Heart right ventricle (tissue), 16 donors: ENCODE results near the gene POLD1. TPM values are rescaled to one million over a fixed set of nuclear protein-coding genes. Genes with fewer than 3 reads are reported as not detected.

Experiments used
- ATAC-seq, 8 donors: fragments of 200-7000 bp; cut with Tn5 transposase; one replicate each; pipeline ENCODE4 v1.9.1; 2020; ENCODE audit warnings: mild to moderate bottlenecking in 8 of 8, moderate library complexity in 8 of 8, moderate number of reproducible peaks in 1 of 8
- DNase-seq, 2 donors: peaks; one replicate each; pipeline ENCODE4 v3.0.0-alpha.2; 2020
- H3K27ac ChIP-seq, 10 donors: fragments of 200-600 bp; sonication (generic) in 2 of 10; one replicate each; pipeline versions ENCODE4 v1.5.0 to v1.8.0; 2020 to 2022; ENCODE audit warnings: mild to moderate bottlenecking in 3 of 10
- H3K27me3 ChIP-seq, 7 donors: fragments of 200-600 bp; one replicate each; pipeline ENCODE4 v1.8.0; 2021 to 2022; ENCODE audit warnings: mild to moderate bottlenecking in 2 of 7
- H3K36me3 ChIP-seq, 9 donors: fragments of 200-600 bp; sonication (generic) in 1 of 9; one replicate each; pipeline versions ENCODE4 v1.5.0 to v1.8.0; 2020 to 2022; ENCODE audit warnings: mild to moderate bottlenecking in 2 of 9
- H3K4me1 ChIP-seq, 9 donors: fragments of 200-600 bp; sonication (generic) in 1 of 9; one replicate each; pipeline versions ENCODE4 v1.5.0 to v1.8.0; 2020 to 2022; ENCODE audit warnings: mild to moderate bottlenecking in 4 of 9
- H3K4me3 ChIP-seq, 10 donors: fragments of 200-600 bp; sonication (generic) in 2 of 10; one replicate each; pipeline versions ENCODE4 v1.5.0 to v1.8.0; 2020 to 2022; ENCODE audit warnings: mild to moderate bottlenecking in 7 of 10, moderate library complexity in 2 of 10
- H3K9me3 ChIP-seq, 11 donors: fragments of 200-600 bp in 10 of 11; sonication (generic) in 2 of 11; one replicate each; pipeline versions ENCODE4 v1.5.0 to v1.8.0; 2013 to 2022; ENCODE audit warnings: mild to moderate bottlenecking in 2 of 11, control low read depth in 1 of 11, moderate library complexity in 1 of 11
- CTCF ChIP-seq, 9 donors: fragments of 200-600 bp; sonication (generic) in 2 of 9; IDR thresholded peaks; one replicate each; pipeline versions ENCODE4 v1.5.0 to v1.8.0; 2021 to 2022; ENCODE audit warnings: antibody characterized with exemption in 9 of 9, mild to moderate bottlenecking in 5 of 9, moderate library complexity in 1 of 9
- WGBS, 2 donors: extraction: QIAGEN DNeasy Blood & Tissue Kit; methylation state at CpG; one replicate each; pipeline ENCODE4 v1.1.7; 2013; ENCODE audit warnings: inconsistent platforms in 1 of 2; 5-methylcytosine and 5-hydroxymethylcytosine counted together
- intact Hi-C, 10 donors: fragments of 100-400 bp; cut with DNase I; formaldehyde crosslinking; loops; one replicate each; pipeline versions ENCODE4 v1.11.1 to v1.14.2; 2022
- polyA plus RNA-seq, 2 donors: library from polyadenylated mRNA; stranded (reverse); fragments of 200-250 nt; gene quantifications; one replicate each; pipeline ENCODE4 v1.2.3, GENCODE V29; 2013
- total RNA-seq, 10 donors: library from RNA; stranded (reverse); fragmentation: NEBNext Ultra II Directional in 3 of 10; extraction: Animal tissue kit (Norgen Biotek cat#: 25700) in 3 of 10; gene quantifications; one replicate each; pipeline versions ENCODE4 v1.2.1 to v1.2.4, GENCODE V29; 2021 to 2023
- donor health status: Arrhythmogenic right ventricular cardiomyopathy.
- donor health status: ischemic (EF 13 %, LVEDD 7.1; RV severe dilation, severe dysfunction).
- donor health status: healthy with polysubstance abuse.
- donor health status: DM: no; HTN: yes; CAD: no.
- donor health status: DM: no; HTN: no; CAD: no.
- donor health status: ischemic (EF 25% LVEDD 6.9; RV normal size, moderate dysfunction).
- donor health status: ischemic (EF 25% LVEDD 5.7; RV mildly dilated, moderate dysfunction).
- donor health status: healthy.
- donor health status: DM: yes; HTN: yes; CAD: no.
- donor health status: Ischemic cardiomyopathy.
- donor health status: ischemic (EF 35%, LVEDD 5.7; RV mildly dilated, moderate dysfunction).
- donor health status: nonischemic (EF 11% LVEDD 7.7; RV severe dilation, severe dysfunction).
- donor health status: DM: yes; HTN: yes; CAD: no.
- donor health status: PGD.
- donor health status: ischemic (EF 29% LVEDD 5.4; RV normal size, mild dysfunction).
- donor health status: nonischemic (EF 23%, LVEDD 6.1; RV moderate dilation, normal function).

POLD1 gene
- total and polyA plus RNA-seq, 12 donors: 4.2 to 28.3 (median 11.3) TPM

- DNase-seq (no peak), ATAC-seq (no peak)
- intact Hi-C loops: no loop called here
- Histone ChIP-seq H3K4me1 (no peaks in the 10 kb centered on the region), H3K27ac (no peak overlapping the region), H3K27me3 (peaks cover 0 to 25% (median 5%) of the 10 kb centered on the region in 7 donors), H3K36me3 (no peaks in the 10 kb centered on the region), H3K4me3 (no peak overlapping the region), H3K9me3 (no peaks in the 10 kb centered on the region)
- TF ChIP-seq CTCF (IDR thresholded peaks at IDR 0.05): no peak
- WGBS, 2 donors: 87 to 91% methylated on average over 11 of the region's 11 CpGs
These were observed 82.5 kb downstream of the POLD1 start for GRCh38 chr19:50466706-50467039.

GRCh38 chr19:50467566-50467965 lies 83.4 kb downstream of the POLD1 start:
- peaks cover 0 to 16% (median 0%) of the 10 kb centered on the region in 7 donors for H3K27me3 ChIP-seq
- no peak overlapping the region for H3K27ac ChIP-seq
- no peak overlapping the region for H3K4me3 ChIP-seq
- no peak for ATAC-seq
- 74 to 79% methylated on average over 18 of the region's 18 CpGs for WGBS, 2 donors
- intact Hi-C loops: no loop called here
- H3K9me3 ChIP-seq: no peaks in the 10 kb centered on the region
- TF ChIP-seq CTCF (IDR thresholded peaks at IDR 0.05): no peak
- H3K36me3 ChIP-seq: no peaks in the 10 kb centered on the region
- DNase-seq: no peak
- no peaks in the 10 kb centered on the region for H3K4me1 ChIP-seq

Other genes starting within 250 kb of the POLD1 start
- gene IZUMO2, start 221.1 kb upstream of the POLD1 start, total RNA-seq: not detected
- not detected for gene IZUMO2, start 221.1 kb upstream of the POLD1 start, polyA plus RNA-seq
- 100 to 1,000 TPM in 5 of 10 donors, 10 to 100 TPM in 5; 82.2 to 124 (median 102) TPM for gene MYH14, start 180.7 kb upstream of the POLD1 start, total RNA-seq
- gene MYH14, start 180.7 kb upstream of the POLD1 start, polyA plus RNA-seq: 100 to 1,000 TPM in 1 of 2 donors, 10 to 100 TPM in 1; 29.3 to 149 TPM
- 1 to 10 TPM; 1.4 to 4.0 (median 2.4) TPM for gene KCNC3, start 55.0 kb upstream of the POLD1 start, total RNA-seq
- gene KCNC3, start 55.0 kb upstream of the POLD1 start, polyA plus RNA-seq: 1 to 10 TPM in 1 of 2 donors, under 1 TPM in 1; 0.88 to 1.1 TPM
- gene NAPSA, start 18.7 kb upstream of the POLD1 start, total RNA-seq: under 1 TPM in 2 of 10 donors, not detected in 8; 0.22 to 0.56 TPM
- 1 to 10 TPM in 1 of 2 donors, under 1 TPM in 1; 0.25 to 1.1 TPM for gene NAPSA, start 18.7 kb upstream of the POLD1 start, polyA plus RNA-seq
- 10 to 100 TPM; 64.0 to 96.7 (median 69.8) TPM for gene NR1H2, start 7.9 kb upstream of the POLD1 start, total RNA-seq
- 100 to 1,000 TPM in 1 of 2 donors, 10 to 100 TPM in 1; 90.7 to 125 TPM for gene NR1H2, start 7.9 kb upstream of the POLD1 start, polyA plus RNA-seq
- gene SPIB, start 34.6 kb downstream of the POLD1 start, total RNA-seq: under 1 TPM in 2 of 10 donors, not detected in 8; 0.20 to 0.42 TPM
- under 1 TPM in 1 of 2 donors, not detected in 1; 0.10 TPM for gene SPIB, start 34.6 kb downstream of the POLD1 start, polyA plus RNA-seq
- gene MYBPC2, start 48.5 kb downstream of the POLD1 start, total RNA-seq: under 1 TPM in 2 of 10 donors, not detected in 8; 0.13 to 0.35 TPM
- under 1 TPM in 1 of 2 donors, not detected in 1; 0.01 TPM for gene MYBPC2, start 48.5 kb downstream of the POLD1 start, polyA plus RNA-seq
- gene EMC10, start 92.2 kb downstream of the POLD1 start, total RNA-seq: 100 to 1,000 TPM in 3 of 10 donors, 10 to 100 TPM in 7; 73.6 to 152 (median 88.9) TPM
- gene EMC10, start 92.2 kb downstream of the POLD1 start, polyA plus RNA-seq: 100 to 1,000 TPM in 1 of 2 donors, 10 to 100 TPM in 1; 84.3 to 113 TPM
- 1 to 10 TPM; 1.2 to 4.3 (median 2.0) TPM for gene GARIN5A, start 92.5 kb downstream of the POLD1 start, total RNA-seq
- gene GARIN5A, start 92.5 kb downstream of the POLD1 start, polyA plus RNA-seq: 1 to 10 TPM; 1.5 to 1.8 TPM
- gene JOSD2, start 126.8 kb downstream of the POLD1 start, total RNA-seq: 10 to 100 TPM; 13.3 to 42.3 (median 25.2) TPM
- gene JOSD2, start 126.8 kb downstream of the POLD1 start, polyA plus RNA-seq: 10 to 100 TPM; 64.0 to 69.6 TPM
- gene ASPDH, start 129.6 kb downstream of the POLD1 start, total RNA-seq: not detected
- gene ASPDH, start 129.6 kb downstream of the POLD1 start, polyA plus RNA-seq: not detected
- 1 to 10 TPM in 2 of 10 donors, under 1 TPM in 8; 0.42 to 1.8 (median 0.68) TPM for gene LRRC4B, start 184.1 kb downstream of the POLD1 start, total RNA-seq
- 1 to 10 TPM; 1.9 to 3.0 TPM for gene LRRC4B, start 184.1 kb downstream of the POLD1 start, polyA plus RNA-seq